HCT116 (cell line): ENCODE results near the gene TTC12. TPM values are rescaled to one million over a fixed set of nuclear protein-coding genes. Genes with fewer than 3 reads are reported as not detected.

Experiments used
- ATAC-seq: fragments of 200-7000 bp; cut with Tn5 transposase; 2 replicates; pipeline ENCODE4 v1.9.1; 2020; ENCODE audit warnings: mild to moderate bottlenecking, moderate library complexity
- BruUV-seq: library from RNA; stranded (reverse); fragments of 400-500 nt; replicated peaks from 2 replicates; lab custom pipeline; 2021; lab: Mats Ljungman, UMichigan
- CTCF ChIA-PET: fragments of 300-600 bp; sonication (Branson Sonifier 250); formaldehyde crosslinking; loops from one replicate; lab custom pipeline; 2021; ENCODE audit warnings: antibody characterized with exemption; lab: Charles Lee
- POLR2A ChIA-PET: fragments of 300-600, 350-600 bp; sonication (Branson Sonifier 250); formaldehyde crosslinking; loops from one replicate; lab custom pipeline; 2021; ENCODE audit warnings: antibody characterized with exemption; lab: Charles Lee
- RAD21 ChIA-PET, 2 experiments: fragments of 300-600 bp; sonication (Branson Sonifier 250); formaldehyde crosslinking; loops; one replicate each; lab custom pipeline; 2023; ENCODE audit warnings: low total read pairs in 2 of 2; ENCODE audit not compliant: uncharacterized antibody in 2 of 2, unreplicated experiment in 2 of 2, low non-redundant PET in 1 of 2; lab: Charles Lee
- DNase-seq: peaks from one replicate; pipeline ENCODE4 v3.0.0-alpha.2; 2010; ENCODE audit warnings: low read depth, low spot score
- H2AFZ ChIP-seq: fragments of 200-600 bp; shearing (Covaris generic), sonication (generic); 2 replicates; pipeline ENCODE4 v1.6.1; 2017; ENCODE audit warnings: low read depth, mixed run types, mixed read lengths, antibody characterized with exemption, low read length; ENCODE audit not compliant: poor library complexity, severe bottlenecking
- H3K27ac ChIP-seq: 2 replicates; pipeline ENCODE4 v1.5.1; 2012; ENCODE audit warnings: low read depth, low read length
- H3K27me3 ChIP-seq: fragments of 200-600 bp; sonication (generic); 2 replicates; pipeline ENCODE4 v1.6.1; 2016; ENCODE audit warnings: mixed run types, low read length, mixed read lengths; ENCODE audit not compliant: insufficient read depth
- H3K36me3 ChIP-seq, 2 experiments: fragments of 200-500 bp in 1 of 2; fragments of 200-600 bp in 1 of 2; sonication (Bioruptor generic) in 1 of 2; sonication (generic) in 1 of 2; 2 replicates each; pipeline versions ENCODE4 v1.5.1 to v1.6.1; 2014 to 2016; ENCODE audit warnings: low read length in 2 of 2, inconsistent platforms in 1 of 2, mixed read lengths in 1 of 2, mixed run types in 1 of 2; ENCODE audit not compliant: insufficient read depth in 2 of 2, control insufficient read depth in 1 of 2
- H3K4me1 ChIP-seq, 2 experiments: fragments of 200-600 bp in 1 of 2; sonication (generic) in 1 of 2; 2 replicates each; pipeline versions ENCODE4 v1.5.1 to v1.6.1; 2012 to 2017; ENCODE audit warnings: low read length in 2 of 2, inconsistent platforms in 1 of 2, mild to moderate bottlenecking in 1 of 2, mixed read lengths in 1 of 2, mixed run types in 1 of 2, moderate library complexity in 1 of 2; ENCODE audit not compliant: insufficient read depth in 2 of 2, control insufficient read depth in 1 of 2
- H3K4me2 ChIP-seq: fragments of 200-600 bp; sonication (generic); 2 replicates; pipeline ENCODE4 v1.6.1; 2017; ENCODE audit warnings: mixed run types, low read length, mixed read lengths
- H3K4me3 ChIP-seq, 2 experiments: fragments of 200-600 bp in 1 of 2; sonication (generic) in 1 of 2; replicated peaks in 1 of 2; 2 replicates each; pipeline ENCODE4 v1.5.1; 2011 to 2016; ENCODE audit warnings: low read length in 2 of 2, control low read depth in 1 of 2, low read depth in 1 of 2, mild to moderate bottlenecking in 1 of 2, mixed read lengths in 1 of 2, mixed run types in 1 of 2
- H3K79me2 ChIP-seq: fragments of 200-600 bp; sonication (generic); 2 replicates; pipeline ENCODE4 v1.6.1; 2017; ENCODE audit warnings: mild to moderate bottlenecking, mixed run types, low read length, moderate library complexity, mixed read lengths; ENCODE audit not compliant: insufficient read depth
- H3K9ac ChIP-seq: fragments of 200-600 bp; sonication (generic); 2 replicates; pipeline ENCODE4 v1.6.1; 2016; ENCODE audit warnings: low read length, mixed read lengths
- H3K9me2 ChIP-seq: fragments of 200-600 bp; sonication (generic), shearing (Covaris generic); 2 replicates; pipeline ENCODE4 v1.6.1; 2017; ENCODE audit warnings: mixed run types, mild to moderate bottlenecking, moderate library complexity; ENCODE audit not compliant: insufficient read depth
- H3K9me3 ChIP-seq, 2 experiments: fragments of 200-500 bp in 1 of 2; fragments of 200-600 bp in 1 of 2; sonication (Bioruptor generic) in 1 of 2; sonication (generic) in 1 of 2; 2 replicates each; pipeline ENCODE4 v1.6.1; 2014 to 2017; ENCODE audit warnings: low read length in 2 of 2, mixed read lengths in 2 of 2, inconsistent platforms in 1 of 2, low read depth in 1 of 2, mild to moderate bottlenecking in 1 of 2, mixed run types in 1 of 2, moderate library complexity in 1 of 2; ENCODE audit not compliant: control insufficient read depth in 1 of 2, insufficient read depth in 1 of 2
- H4K20me1 ChIP-seq: fragments of 200-600 bp; sonication (generic), shearing (Covaris generic); 2 replicates; pipeline ENCODE4 v1.6.1; 2017; ENCODE audit warnings: mixed run types, mild to moderate bottlenecking, moderate library complexity; ENCODE audit not compliant: insufficient read depth
- CBX3 ChIP-seq: IDR thresholded peaks from 2 replicates; pipeline ENCODE4 v1.6.1; 2012; ENCODE audit warnings: low read depth
- CTCF ChIP-seq, 3 experiments: fragments of 200-600 bp in 1 of 3; sonication (generic) in 1 of 3; IDR thresholded peaks in 2 of 3; conservative IDR thresholded peaks in 1 of 3; 2 replicates each; pipeline ENCODE4 v1.5.1; 2012 to 2017; ENCODE audit warnings: low read depth in 2 of 3, low read length in 2 of 3, antibody characterized with exemption in 1 of 3, borderline replicate concordance in 1 of 3, control low read depth in 1 of 3, mild to moderate bottlenecking in 1 of 3, mixed read lengths in 1 of 3, mixed run types in 1 of 3, moderate library complexity in 1 of 3; ENCODE audit not compliant: insufficient read depth in 1 of 3
- EGR1 ChIP-seq: IDR thresholded peaks from 2 replicates; pipeline ENCODE4 v1.6.1; 2012; ENCODE audit warnings: low read depth
- EZH2phosphoT487 ChIP-seq: fragments of 200-600 bp; IDR thresholded peaks from 2 replicates; pipeline ENCODE4 v1.6.1; 2018; ENCODE audit warnings: antibody characterized with exemption, borderline replicate concordance
- RAD21 ChIP-seq: IDR thresholded peaks from 2 replicates; pipeline ENCODE4 v1.6.1; 2012; ENCODE audit warnings: low read depth, mild to moderate bottlenecking
- TCF7L2 ChIP-seq: IDR thresholded peaks from 2 replicates; pipeline ENCODE4 v1.7.0; 2011; ENCODE audit warnings: borderline replicate concordance, inconsistent platforms; ENCODE audit not compliant: insufficient read depth, insufficient read length; ENCODE audit errors: extremely low read depth
- intact Hi-C: fragments of 100-400 bp; cut with micrococcal nuclease; formaldehyde crosslinking; loops from 2 replicates; pipeline ENCODE4 v1.10.0; 2022
- total RNA-seq: library from RNA; stranded (reverse); gene quantifications from one replicate; pipeline ENCODE4 v1.2.1, GENCODE V29; 2021; ENCODE audit not compliant: unreplicated experiment

Gene TTC12
- total RNA-seq, 1 experiment from 2014 or later: 12.6 TPM

- H3K36me3 ChIP-seq: no peaks in the 10 kb centered on the region
- no peaks in the 10 kb centered on the region for H3K9me3 ChIP-seq
- ATAC-seq (no peak), DNase-seq (no peak)
- no peak overlapping the region for H3K9ac ChIP-seq
- intact Hi-C loops: no loop called here
- no peak overlapping the region for H2AFZ ChIP-seq
- H3K27me3 ChIP-seq: no peaks in the 10 kb centered on the region
- RAD21 ChIA-PET: no interaction called here
- CTCF ChIA-PET: no interaction called here
- no peaks in the 10 kb centered on the region for H3K9me2 ChIP-seq
- H3K79me2 ChIP-seq: no peaks in the 10 kb centered on the region
- H3K4me2 ChIP-seq: no peak overlapping the region
- no peak overlapping the region for H3K27ac ChIP-seq
- H3K4me1 ChIP-seq: peaks cover 0 to 5% of the 10 kb centered on the region in 2 experiments; a peak in 1 of 4 replicates
- no TSS peak for BruUV-seq
- POLR2A ChIA-PET: no interaction called here
- TF ChIP-seq RAD21 (0 out of 2 replicates have a peak, but pooled peaks have one; percentile 7), CTCF (IDR thresholded peaks at IDR 0.05 in 2 of 3, conservative IDR thresholded peaks at IDR 0.05 in 1 of 3; ENCODE audit: borderline replicate concordance in 1 of 3, insufficient read depth in 1 of 3, low read depth in 2 of 3, low read length in 2 of 3) (0 out of 6 replicates have a peak, but pooled peaks of 1 of the 3 experiments have one; percentile 17), EZH2phosphoT487 (no peak), CBX3 (no peak), TCF7L2 (no peak)
- no peak overlapping the region for H3K4me3 ChIP-seq
- H4K20me1 ChIP-seq: no peaks in the 10 kb centered on the region
These were observed 57.9 kb downstream of the TTC12 start for GRCh38 chr11:113372309-113372708.

- intact Hi-C loops: no loop called here
- H3K4me2 ChIP-seq: no peak overlapping the region
- CTCF ChIA-PET: no interaction called here
- H3K27ac ChIP-seq: no peak overlapping the region
- RAD21 ChIA-PET: no interaction called here
- no peak overlapping the region for H3K4me3 ChIP-seq
- no peak for ATAC-seq
- H3K9me3 ChIP-seq: no peaks in the 10 kb centered on the region
- H4K20me1 ChIP-seq: no peaks in the 10 kb centered on the region
- POLR2A ChIA-PET: no interaction called here
- TF ChIP-seq EGR1: no peak
- peaks cover 0 to 5% of the 10 kb centered on the region in 2 experiments; a peak in 1 of 4 replicates for H3K4me1 ChIP-seq
- H3K9me2 ChIP-seq: no peaks in the 10 kb centered on the region
- no peak overlapping the region for H3K9ac ChIP-seq
- BruUV-seq: no TSS peak
- H2AFZ ChIP-seq: no peak overlapping the region
- no peaks in the 10 kb centered on the region for H3K79me2 ChIP-seq
- no peaks in the 10 kb centered on the region for H3K36me3 ChIP-seq
- H3K27me3 ChIP-seq: no peaks in the 10 kb centered on the region
- DNase-seq: no peak
These were observed 58.9 kb downstream of the TTC12 start for GRCh38 chr11:113373306-113373705.
